Karpas-422 (cell line): ENCODE measurements around the gene ABCF3. TPM values are rescaled to one million over a fixed set of nuclear protein-coding genes. Genes with fewer than 3 reads are reported as not detected.

Source experiments
- DNase-seq: peaks from one replicate; pipeline ENCODE4 v3.0.0-alpha.2; 2015
- H2AFZ ChIP-seq: fragments of 200-600 bp; sonication (generic); 2 replicates; pipeline ENCODE4 v1.6.1; 2014; ENCODE audit warnings: antibody characterized with exemption, low read length, mixed read lengths
- H3K27ac ChIP-seq: fragments of 200-600 bp; sonication (generic); 2 replicates; pipeline ENCODE4 v1.5.1; 2014; ENCODE audit warnings: mild to moderate bottlenecking, low read length, moderate library complexity
- H3K27me3 ChIP-seq: fragments of 200-600 bp; sonication (generic); 2 replicates; pipeline ENCODE4 v1.6.1; 2014; ENCODE audit warnings: low read length, mixed read lengths
- H3K36me3 ChIP-seq: fragments of 200-600 bp; sonication (generic); 2 replicates; pipeline ENCODE4 v1.6.1; 2014; ENCODE audit warnings: low read length, mixed read lengths; ENCODE audit not compliant: insufficient read depth
- H3K4me1 ChIP-seq: fragments of 200-600 bp; sonication (generic); 2 replicates; pipeline ENCODE4 v1.6.1; 2014; ENCODE audit warnings: mild to moderate bottlenecking, low read length, mixed read lengths
- H3K4me2 ChIP-seq: fragments of 200-600 bp; sonication (generic); 2 replicates; pipeline ENCODE4 v1.6.1; 2014; ENCODE audit warnings: low read length, low read depth, mild to moderate bottlenecking; ENCODE audit not compliant: poor library complexity, severe bottlenecking
- H3K4me3 ChIP-seq: fragments of 200-600 bp; sonication (generic); 2 replicates; pipeline ENCODE4 v1.5.1; 2014; ENCODE audit warnings: mild to moderate bottlenecking, antibody characterized with exemption, low read length, mixed read lengths
- H3K79me2 ChIP-seq: fragments of 200-600 bp; sonication (generic); 2 replicates; pipeline ENCODE4 v1.6.1; 2014; ENCODE audit warnings: mild to moderate bottlenecking, low read length, mixed read lengths
- H3K9ac ChIP-seq: fragments of 200-600 bp; sonication (generic); 2 replicates; pipeline ENCODE4 v1.6.0; 2014; ENCODE audit warnings: low read length
- H3K9me2 ChIP-seq: fragments of 200-600 bp; sonication (generic), shearing (Covaris generic); replicated peaks from 2 replicates; pipeline ENCODE4 v1.6.0; 2014; ENCODE audit warnings: mild to moderate bottlenecking, low read length, moderate library complexity; ENCODE audit not compliant: insufficient read depth
- H3K9me3 ChIP-seq: fragments of 300-700, 200-600 bp; sonication (generic); 2 replicates; pipeline ENCODE4 v1.6.1; 2014; ENCODE audit warnings: low read length, mixed read lengths
- H4K20me1 ChIP-seq: fragments of 200-600 bp; sonication (generic); 2 replicates; pipeline ENCODE4 v1.6.1; 2014; ENCODE audit warnings: mild to moderate bottlenecking, antibody characterized with exemption, low read length, low read depth; ENCODE audit not compliant: insufficient read depth
- total RNA-seq: library from RNA; depleted of rRNA; stranded (reverse); fragments of >200 nt; shearing (Covaris generic); gene quantifications from 2 replicates; pipeline ENCODE4 v1.2.3, GENCODE V29; 2014; ENCODE audit warnings: low replicate concordance

ABCF3 gene
- total RNA-seq, 1 experiment from 2014 or later, result 62.9 TPM

GRCh38 chr3:184223946-184224345 lies 37.9 kb downstream of the ABCF3 start:
- H3K79me2 ChIP-seq, result no peaks in the 10 kb centered on the region
- no peaks in the 10 kb centered on the region for H3K9me3 ChIP-seq
- H3K27me3 ChIP-seq, result no peaks in the 10 kb centered on the region
- H4K20me1 ChIP-seq, result no peaks in the 10 kb centered on the region
- 0 out of 2 replicates have a peak, but pooled peaks cover 3% of the 10 kb centered on the region for H3K4me1 ChIP-seq
- H3K4me3 ChIP-seq, result no peak overlapping the region
- no peak overlapping the region for H3K27ac ChIP-seq
- no peak for DNase-seq
- no peak overlapping the region for H3K9ac ChIP-seq
- H3K36me3 ChIP-seq, result no peaks in the 10 kb centered on the region
- no peak overlapping the region for H2AFZ ChIP-seq
- H3K4me2 ChIP-seq, result no peak overlapping the region
- H3K9me2 ChIP-seq, result no peaks in the 10 kb centered on the region

- no peak overlapping the region for H3K27ac ChIP-seq
- H3K4me2 ChIP-seq, result no peak overlapping the region
- H3K27me3 ChIP-seq, result no peaks in the 10 kb centered on the region; the same call in 1 of the 2 replicates
- peak; percentile 87 for DNase-seq
- no peak overlapping the region for H3K4me3 ChIP-seq
- H4K20me1 ChIP-seq, result peaks cover 5% of the 10 kb centered on the region; the same call in 1 of the 2 replicates
- no peaks in the 10 kb centered on the region for H3K79me2 ChIP-seq
- no peak overlapping the region for H3K9ac ChIP-seq
- H2AFZ ChIP-seq, result no peak overlapping the region
- H3K9me2 ChIP-seq, result no peaks in the 10 kb centered on the region
- H3K9me3 ChIP-seq, result no peaks in the 10 kb centered on the region
- H3K36me3 ChIP-seq, result no peaks in the 10 kb centered on the region
- H3K4me1 ChIP-seq, result peaks cover 25% of the 10 kb centered on the region
Measured at GRCh38 chr3:184227481-184227935, 41.5 kb downstream of the ABCF3 start.

GRCh38 chr3:184228376-184229137 lies 42.6 kb downstream of the ABCF3 start:
- Histone ChIP-seq H3K4me1 (peaks cover 25% of the 10 kb centered on the region), H3K4me2 (peak overlapping the region; percentile 90), H3K9ac (no peak overlapping the region)

GRCh38 chr3:184229394-184230080 lies 43.5 kb downstream of the ABCF3 start, which contains the start of gene VWA5B2:
VWA5B2 (plus strand) TSS chr3:184229585; CDS start chr3:184230529, 944 bp downstream.
- Histone ChIP-seq H3K9me2 (no peaks in the 10 kb centered on the region), H3K9ac (peak within 1 kb of the TSS; percentile 69), H4K20me1 (peaks cover 5% of the 10 kb centered on the region; the same call in 1 of the 2 replicates), H3K9me3 (no peaks in the 10 kb centered on the region), H3K27me3 (no peaks in the 10 kb centered on the region; the same call in 1 of the 2 replicates), H3K36me3 (no peaks in the 10 kb centered on the region), H3K4me2 (peak within 1 kb of the TSS; percentile 90), H3K79me2 (no peaks in the 10 kb centered on the region), H3K27ac (no peak within 1 kb of the TSS), H3K4me3 (peak within 1 kb of the TSS; percentile 78), H2AFZ (peak within 1 kb of the TSS; percentile 97), H3K4me1 (peaks cover 25% of the 10 kb centered on the region)
- DNase-seq, result peak; percentile 94

More at GRCh38 chr3:184228376-184229137, 42.6 kb downstream of the ABCF3 start:
- H2AFZ ChIP-seq, result no peak overlapping the region
- H3K79me2 ChIP-seq, result no peaks in the 10 kb centered on the region
- no peak overlapping the region for H3K27ac ChIP-seq
- H3K27me3 ChIP-seq, result no peaks in the 10 kb centered on the region; the same call in 1 of the 2 replicates
- H3K36me3 ChIP-seq, result no peaks in the 10 kb centered on the region
- H3K9me3 ChIP-seq, result no peaks in the 10 kb centered on the region
- no peak overlapping the region for H3K4me3 ChIP-seq
- H4K20me1 ChIP-seq, result peaks cover 5% of the 10 kb centered on the region; the same call in 1 of the 2 replicates
- H3K9me2 ChIP-seq, result no peaks in the 10 kb centered on the region
- DNase-seq, result no peak

GRCh38 chr3:184230081-184230602 lies 44.1 kb downstream of the ABCF3 start:
- Histone ChIP-seq H3K27ac (no peak overlapping the region), H3K4me2 (peak overlapping the region; percentile 90), H3K9me3 (no peaks in the 10 kb centered on the region), H3K36me3 (no peaks in the 10 kb centered on the region), H3K79me2 (no peaks in the 10 kb centered on the region), H2AFZ (peak overlapping the region; percentile 97), H4K20me1 (peaks cover 5% of the 10 kb centered on the region; the same call in 1 of the 2 replicates), H3K4me1 (peaks cover 25% of the 10 kb centered on the region), H3K9ac (peak overlapping the region; percentile 69), H3K27me3 (no peaks in the 10 kb centered on the region; the same call in 1 of the 2 replicates), H3K9me2 (no peaks in the 10 kb centered on the region), H3K4me3 (peak overlapping the region; percentile 78)
- DNase-seq, result no peak

- Histone ChIP-seq H3K4me3 (no peak overlapping the region), H3K27me3 (no peaks in the 10 kb centered on the region; the same call in 1 of the 2 replicates), H3K9me3 (no peaks in the 10 kb centered on the region), H3K4me1 (peaks cover 25% of the 10 kb centered on the region), H3K4me2 (no peak overlapping the region), H3K27ac (no peak overlapping the region), H2AFZ (no peak overlapping the region), H3K79me2 (no peaks in the 10 kb centered on the region), H3K9ac (no peak overlapping the region), H3K9me2 (no peaks in the 10 kb centered on the region), H4K20me1 (peaks cover 5% of the 10 kb centered on the region; the same call in 1 of the 2 replicates), H3K36me3 (no peaks in the 10 kb centered on the region)
- DNase-seq, result no peak
Measured at GRCh38 chr3:184230603-184231528, 44.9 kb downstream of the ABCF3 start.

GRCh38 chr3:184231671-184232070 lies 45.7 kb downstream of the ABCF3 start:
- Histone ChIP-seq H4K20me1 (peaks cover 5% of the 10 kb centered on the region; the same call in 1 of the 2 replicates), H3K27ac (no peak overlapping the region), H3K9me2 (no peaks in the 10 kb centered on the region), H3K9ac (no peak overlapping the region), H2AFZ (no peak overlapping the region), H3K36me3 (no peaks in the 10 kb centered on the region), H3K4me2 (no peak overlapping the region), H3K79me2 (no peaks in the 10 kb centered on the region), H3K4me3 (no peak overlapping the region), H3K4me1 (peaks cover 25% of the 10 kb centered on the region), H3K27me3 (no peaks in the 10 kb centered on the region; the same call in 1 of the 2 replicates), H3K9me3 (no peaks in the 10 kb centered on the region)
- DNase-seq, result no peak
